Hepatocyte (in vitro differentiated cells): ENCODE results near the gene ANKS1B. TPM values are rescaled to one million over a fixed set of nuclear protein-coding genes. Genes with fewer than 3 reads are reported as not detected.

Source experiments
- DNase-seq: peaks from one replicate; pipeline ENCODE4 v3.0.0-alpha.2; 2016; ENCODE audit warnings: low spot score
- H2AFZ ChIP-seq: fragments of 200-600 bp; sonication (generic); 2 replicates; pipeline ENCODE4 v1.6.0; 2016; ENCODE audit warnings: antibody characterized with exemption, mild to moderate bottlenecking
- H3K27ac ChIP-seq: fragments of 200-600 bp; sonication (generic); 2 replicates; pipeline ENCODE4 v1.5.1; 2016; ENCODE audit warnings: mild to moderate bottlenecking
- H3K27me3 ChIP-seq: fragments of 200-600 bp; sonication (generic); 2 replicates; pipeline ENCODE4 v1.6.1; 2016
- H3K36me3 ChIP-seq: fragments of 200-600 bp; sonication (generic); replicated peaks from 2 replicates; pipeline ENCODE4 v1.5.1; 2016; ENCODE audit warnings: low read depth; ENCODE audit not compliant: insufficient read depth
- H3K4me1 ChIP-seq: fragments of 200-600 bp; sonication (generic); 2 replicates; pipeline ENCODE4 v1.5.1; 2016; ENCODE audit warnings: mild to moderate bottlenecking, moderate library complexity; ENCODE audit not compliant: insufficient read depth
- H3K4me2 ChIP-seq: fragments of 200-600 bp; sonication (generic); 2 replicates; pipeline ENCODE4 v1.6.0; 2016
- H3K4me3 ChIP-seq: fragments of 200-600 bp; sonication (generic); 2 replicates; pipeline ENCODE4 v1.5.1; 2016; ENCODE audit warnings: mild to moderate bottlenecking
- H3K79me2 ChIP-seq: fragments of 200-600 bp; sonication (generic); 2 replicates; pipeline ENCODE4 v1.6.0; 2017; ENCODE audit warnings: mild to moderate bottlenecking
- H3K9me2 ChIP-seq: fragments of 200-600 bp; sonication (generic); replicated peaks from 2 replicates; pipeline ENCODE4 v1.6.0; 2017; ENCODE audit warnings: mild to moderate bottlenecking; ENCODE audit not compliant: insufficient read depth
- H3K9me3 ChIP-seq: fragments of 200-600 bp; sonication (generic); 2 replicates; pipeline ENCODE4 v1.5.1; 2016; ENCODE audit warnings: low read depth, mild to moderate bottlenecking
- H4K20me1 ChIP-seq: fragments of 200-600 bp; sonication (generic); 2 replicates; pipeline ENCODE4 v1.6.0; 2016; ENCODE audit warnings: mild to moderate bottlenecking; ENCODE audit not compliant: insufficient read depth, poor library complexity, severe bottlenecking
- EZH2 ChIP-seq: fragments of 200-600 bp; sonication (generic); IDR thresholded peaks from 2 replicates; pipeline ENCODE4 v1.6.1; 2016; ENCODE audit warnings: antibody characterized with exemption, mild to moderate bottlenecking, borderline replicate concordance
- EZH2phosphoT487 ChIP-seq: fragments of 200-600 bp; sonication (generic); IDR thresholded peaks from one replicate; pipeline ENCODE4 v1.6.1; 2018; ENCODE audit warnings: antibody characterized with exemption, mild to moderate bottlenecking, low read depth, moderate library complexity; ENCODE audit not compliant: unreplicated experiment, severe bottlenecking
- WGBS: methylation state at CpG from one replicate; pipeline ENCODE4 v1.1.6; 2016; ENCODE audit warnings: low lambda C conversion rate; ENCODE audit errors: missing lambda C conversion rate; 5-methylcytosine and 5-hydroxymethylcytosine counted together
- polyA plus RNA-seq: library from polyadenylated mRNA; unstranded; fragments of >200 nt; fragmentation: Nextera tagmentation; extraction: Ambion mirVana; gene quantifications from 2 replicates; pipeline ENCODE4 v1.2.1, GENCODE V29; 2016
- total RNA-seq: library from RNA; depleted of rRNA; stranded (reverse); fragments of >200 nt; gene quantifications from 2 replicates; pipeline ENCODE4 v1.2.3, GENCODE V29; 2014
- TF ChIP-seq, protein P1 (sequence below): fragments of 200-600 bp; sonication (generic); IDR thresholded peaks from 2 replicates; pipeline ENCODE4 v1.5.1; 2016; ENCODE audit warnings: antibody characterized with exemption, mild to moderate bottlenecking; ENCODE audit not compliant: poor library complexity

ANKS1B gene
- total and polyA plus RNA-seq, 2 experiments from 2014 or later = 1.6 to 2.2 TPM

DNA sequence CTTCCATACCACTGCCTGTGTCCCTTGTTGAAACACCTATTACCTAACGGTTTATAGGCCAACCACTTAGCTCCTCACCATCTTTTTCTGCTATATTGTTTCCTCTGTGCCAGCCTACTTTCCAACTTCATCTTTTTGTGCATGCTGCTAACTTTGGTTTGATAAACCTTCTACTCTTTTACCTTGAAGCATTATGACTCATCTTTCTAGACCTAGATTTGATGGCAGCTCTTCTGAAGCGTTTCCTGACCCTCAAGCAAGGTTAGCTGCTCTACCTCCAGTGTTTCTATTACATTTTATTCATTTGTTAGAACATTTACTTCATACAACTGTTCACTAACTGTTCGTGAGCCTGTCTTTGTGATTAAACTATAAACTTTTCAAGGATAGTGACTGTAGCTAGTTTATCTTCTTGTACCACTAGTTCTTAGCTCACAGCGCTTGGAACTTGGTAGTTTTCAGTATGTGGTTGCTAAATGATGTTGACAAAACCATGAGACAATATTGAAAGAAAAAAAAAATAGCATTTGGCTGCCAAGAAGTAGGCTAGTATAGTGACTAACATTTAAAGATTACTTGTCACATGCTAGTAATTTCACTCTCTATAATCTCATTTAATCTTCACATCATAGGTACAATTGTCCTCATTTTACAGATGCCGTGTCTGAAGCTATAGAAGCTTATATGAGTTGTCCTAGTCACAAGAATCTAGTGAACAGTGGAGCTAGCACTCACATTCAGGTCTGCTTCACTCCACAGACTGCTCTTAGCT lies 1260.2 kb downstream of the ANKS1B start:
- DNase-seq = no peak
- Histone ChIP-seq H3K27ac (no peak overlapping the region), H3K9me3 (no peaks in the 10 kb centered on the region), H4K20me1 (no peaks in the 10 kb centered on the region), H3K27me3 (no peaks in the 10 kb centered on the region), H2AFZ (no peak overlapping the region), H3K4me2 (no peak overlapping the region), H3K4me1 (no peaks in the 10 kb centered on the region), H3K4me3 (no peak overlapping the region), H3K36me3 (no peaks in the 10 kb centered on the region), H3K9me2 (no peaks in the 10 kb centered on the region), H3K79me2 (no peaks in the 10 kb centered on the region)
- TF ChIP-seq EZH2phosphoT487 = no peak
- 73% methylated on average over 5 of the region's 5 CpGs for WGBS

DNA sequence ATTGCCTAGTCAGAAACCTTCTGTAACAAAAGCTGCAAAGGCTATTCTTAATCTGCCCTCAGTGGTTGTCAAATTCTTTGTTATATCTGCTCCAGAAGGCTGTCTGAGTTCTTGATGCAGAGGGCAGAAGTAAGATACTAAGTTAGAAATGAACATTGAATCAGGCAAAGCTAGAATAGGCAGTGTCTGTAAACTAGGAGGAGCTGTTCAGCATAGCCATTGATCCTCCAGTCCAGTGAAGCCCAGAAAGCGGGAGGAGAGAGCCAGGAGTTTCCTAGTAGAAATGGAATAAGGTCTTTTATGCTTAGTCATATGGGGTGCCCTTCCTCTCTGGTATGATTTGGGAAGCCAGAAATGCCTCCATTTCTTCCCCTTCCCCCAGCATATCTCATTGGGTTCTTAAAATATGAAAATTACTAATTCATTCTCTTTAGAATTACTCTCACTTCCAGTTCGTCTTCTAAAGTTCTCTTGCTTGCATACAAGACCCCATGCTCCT lies 1263.5 kb downstream of the ANKS1B start:
- Histone ChIP-seq H4K20me1 (no peaks in the 10 kb centered on the region), H3K27me3 (no peaks in the 10 kb centered on the region), H3K4me3 (no peak overlapping the region), H3K79me2 (no peaks in the 10 kb centered on the region), H3K27ac (no peak overlapping the region), H2AFZ (no peak overlapping the region), H3K9me2 (no peaks in the 10 kb centered on the region), H3K4me1 (no peaks in the 10 kb centered on the region), H3K9me3 (no peaks in the 10 kb centered on the region), H3K4me2 (no peak overlapping the region), H3K36me3 (no peaks in the 10 kb centered on the region)
- no peak for DNase-seq
- TF ChIP-seq EZH2phosphoT487 = no peak
- TF ChIP-seq, protein P1, sequence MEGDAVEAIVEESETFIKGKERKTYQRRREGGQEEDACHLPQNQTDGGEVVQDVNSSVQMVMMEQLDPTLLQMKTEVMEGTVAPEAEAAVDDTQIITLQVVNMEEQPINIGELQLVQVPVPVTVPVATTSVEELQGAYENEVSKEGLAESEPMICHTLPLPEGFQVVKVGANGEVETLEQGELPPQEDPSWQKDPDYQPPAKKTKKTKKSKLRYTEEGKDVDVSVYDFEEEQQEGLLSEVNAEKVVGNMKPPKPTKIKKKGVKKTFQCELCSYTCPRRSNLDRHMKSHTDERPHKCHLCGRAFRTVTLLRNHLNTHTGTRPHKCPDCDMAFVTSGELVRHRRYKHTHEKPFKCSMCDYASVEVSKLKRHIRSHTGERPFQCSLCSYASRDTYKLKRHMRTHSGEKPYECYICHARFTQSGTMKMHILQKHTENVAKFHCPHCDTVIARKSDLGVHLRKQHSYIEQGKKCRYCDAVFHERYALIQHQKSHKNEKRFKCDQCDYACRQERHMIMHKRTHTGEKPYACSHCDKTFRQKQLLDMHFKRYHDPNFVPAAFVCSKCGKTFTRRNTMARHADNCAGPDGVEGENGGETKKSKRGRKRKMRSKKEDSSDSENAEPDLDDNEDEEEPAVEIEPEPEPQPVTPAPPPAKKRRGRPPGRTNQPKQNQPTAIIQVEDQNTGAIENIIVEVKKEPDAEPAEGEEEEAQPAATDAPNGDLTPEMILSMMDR = no peak
- no peak for TF ChIP-seq EZH2
- 77% methylated on average over 2 of the region's 2 CpGs for WGBS

DNA sequence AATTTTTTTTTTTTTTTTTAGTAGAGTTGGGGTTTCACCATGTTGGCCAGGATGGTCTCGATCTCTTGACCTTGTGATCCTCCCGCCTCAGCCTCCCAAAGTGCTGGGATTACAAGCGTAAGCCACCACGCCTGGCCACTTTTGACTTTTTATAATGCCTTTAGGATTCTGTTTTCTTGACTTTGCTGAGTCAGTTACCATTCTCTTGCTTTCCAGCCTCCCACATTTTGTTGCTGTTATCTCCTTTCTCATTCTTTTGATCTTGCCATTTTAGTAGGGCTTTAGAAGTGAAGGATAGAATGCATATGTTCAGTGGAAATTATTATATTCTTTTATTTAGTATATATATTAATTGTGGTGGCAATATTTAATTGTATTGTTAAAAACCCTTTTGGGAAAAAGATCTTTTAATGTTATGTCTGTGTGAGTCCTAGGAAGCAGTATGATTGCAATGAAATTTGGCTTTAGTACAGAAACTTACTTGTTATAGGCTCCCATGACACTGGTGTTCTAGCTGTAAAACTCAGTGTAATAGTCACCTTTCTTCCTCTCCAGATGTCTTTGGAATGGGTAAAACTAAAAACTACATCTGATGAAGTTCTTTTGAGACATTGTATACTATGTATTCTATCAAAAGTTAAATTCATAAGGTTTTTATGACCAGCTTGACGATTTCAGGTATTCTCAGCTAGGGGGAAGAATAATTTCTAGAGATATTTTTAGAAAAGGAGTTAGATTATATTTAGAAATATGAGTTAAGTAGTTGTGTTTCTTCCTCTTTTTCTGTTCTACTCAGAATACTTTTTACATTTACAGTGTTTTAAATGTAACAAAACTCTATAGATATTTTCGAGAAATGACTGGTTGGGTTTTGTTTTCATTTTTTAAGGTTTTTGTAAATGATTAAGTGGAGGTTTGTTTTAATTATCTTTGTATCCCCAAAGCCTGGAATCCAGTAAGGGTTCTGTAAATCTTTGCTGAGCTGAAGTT lies 1264.9 kb downstream of the ANKS1B start:
- H3K27ac ChIP-seq = no peak overlapping the region
- H3K4me2 ChIP-seq = no peak overlapping the region
- DNase-seq = no peak
- no peaks in the 10 kb centered on the region for H3K4me1 ChIP-seq
- H4K20me1 ChIP-seq = no peaks in the 10 kb centered on the region
- no peaks in the 10 kb centered on the region for H3K9me2 ChIP-seq
- H2AFZ ChIP-seq = no peak overlapping the region
- H3K9me3 ChIP-seq = no peaks in the 10 kb centered on the region
- WGBS = 95% methylated on average over 6 of the region's 6 CpGs
- no peak for TF ChIP-seq EZH2
- TF ChIP-seq, protein P1 = no peak
- no peak for TF ChIP-seq EZH2phosphoT487
- no peak overlapping the region for H3K4me3 ChIP-seq
- no peaks in the 10 kb centered on the region for H3K27me3 ChIP-seq
- H3K36me3 ChIP-seq = no peaks in the 10 kb centered on the region
- H3K79me2 ChIP-seq = no peaks in the 10 kb centered on the region
